ENCODE data around the gene SLC25A21.
"Not testable (repeated sequence)": the region's sequence is repeated elsewhere in the genome, so short reads cannot be mapped to it uniquely, and the experiment has no call there.

The SLC25A21 gene

DNA sequence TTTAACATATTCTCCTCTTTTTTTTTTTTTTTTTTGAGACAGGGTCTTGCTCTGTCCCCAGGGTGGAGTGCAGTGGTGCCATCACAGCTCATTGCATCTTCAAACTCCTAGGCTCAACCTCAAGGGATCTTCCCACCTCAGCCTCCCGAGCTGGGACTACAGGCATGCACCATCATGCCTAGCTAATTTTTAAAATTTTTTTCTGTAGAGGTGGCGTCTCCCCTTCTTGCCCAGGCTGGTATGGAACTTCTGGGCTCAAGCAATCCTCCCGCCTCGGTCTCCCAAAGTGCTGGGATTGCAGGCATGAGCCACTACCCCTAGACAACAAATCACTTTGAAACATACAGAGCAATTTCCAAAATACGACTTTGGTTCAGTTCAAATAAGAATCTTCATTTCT, 355.9 kb downstream of the SLC25A21 start:
- H3K9me3 ChIP-seq (ENCODE audit: control insufficient read depth in 2 of 2, low read length in 2 of 2): no peaks in the 10 kb centered on the region
- H3K27me3 ChIP-seq (ENCODE audit: control insufficient read depth in 1 of 2, insufficient read depth in 2 of 2, low read length in 2 of 2): no peaks in the 10 kb centered on the region
- no peak overlapping the region for H3K9ac ChIP-seq (ENCODE audit: low read length in 2 of 2)
- no peak overlapping the region for H3K4me3 ChIP-seq (ENCODE audit: low read length in 2 of 2)
- no peaks in the 10 kb centered on the region for H3K36me3 ChIP-seq (ENCODE audit: control insufficient read depth in 2 of 2, insufficient read depth in 2 of 2, low read length in 2 of 2)
- H3K27ac ChIP-seq (ENCODE audit: low read length): no peak overlapping the region
- H3K4me1 ChIP-seq (ENCODE audit: control insufficient read depth, insufficient read depth, low read length): no peaks in the 10 kb centered on the region

DNA sequence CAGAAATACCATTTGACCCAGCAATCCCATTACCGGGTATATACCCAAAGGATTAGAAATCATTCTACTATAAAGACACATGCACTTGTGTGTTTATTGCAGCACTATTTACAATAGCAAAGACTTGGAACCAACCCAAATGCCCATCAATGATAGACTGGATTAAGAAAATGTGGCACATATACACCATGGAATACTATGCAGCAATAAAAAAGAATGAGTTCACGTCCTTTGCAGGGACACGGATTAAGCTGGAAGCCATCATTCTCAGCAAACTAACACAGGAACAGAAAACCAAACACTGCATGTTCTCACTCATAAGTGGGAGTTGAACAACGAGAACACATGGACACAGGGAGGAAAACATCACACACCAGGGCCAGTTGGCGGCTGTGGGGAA, 357.6 kb downstream of the SLC25A21 start:
- H3K4me1 ChIP-seq (ENCODE audit: control insufficient read depth, insufficient read depth, low read length); H3K36me3 ChIP-seq (ENCODE audit: control insufficient read depth in 2 of 2, insufficient read depth in 2 of 2, low read length in 2 of 2); H3K27ac ChIP-seq (ENCODE audit: low read length); H3K4me3 ChIP-seq (ENCODE audit: low read length in 2 of 2); H3K9ac ChIP-seq (ENCODE audit: low read length in 2 of 2); H3K27me3 ChIP-seq (ENCODE audit: control insufficient read depth in 1 of 2, insufficient read depth in 2 of 2, low read length in 2 of 2); H3K9me3 ChIP-seq (ENCODE audit: control insufficient read depth in 2 of 2, low read length in 2 of 2): not testable (repeated sequence)

GRCh38 chr14:36810209-36810608, 362.2 kb downstream of the SLC25A21 start:
- Histone ChIP-seq H3K36me3 (ENCODE audit: control insufficient read depth in 2 of 2, insufficient read depth in 2 of 2, low read length in 2 of 2) (no peaks in the 10 kb centered on the region), H3K27ac (ENCODE audit: low read length) (no peak overlapping the region), H3K27me3 (ENCODE audit: control insufficient read depth in 1 of 2, insufficient read depth in 2 of 2, low read length in 2 of 2) (no peaks in the 10 kb centered on the region), H3K4me3 (ENCODE audit: low read length in 2 of 2) (no peak overlapping the region), H3K9ac (ENCODE audit: low read length in 2 of 2) (no peak overlapping the region), H3K4me1 (ENCODE audit: control insufficient read depth, insufficient read depth, low read length) (no peaks in the 10 kb centered on the region), H3K9me3 (ENCODE audit: control insufficient read depth in 2 of 2, low read length in 2 of 2) (no peaks in the 10 kb centered on the region)

DNA sequence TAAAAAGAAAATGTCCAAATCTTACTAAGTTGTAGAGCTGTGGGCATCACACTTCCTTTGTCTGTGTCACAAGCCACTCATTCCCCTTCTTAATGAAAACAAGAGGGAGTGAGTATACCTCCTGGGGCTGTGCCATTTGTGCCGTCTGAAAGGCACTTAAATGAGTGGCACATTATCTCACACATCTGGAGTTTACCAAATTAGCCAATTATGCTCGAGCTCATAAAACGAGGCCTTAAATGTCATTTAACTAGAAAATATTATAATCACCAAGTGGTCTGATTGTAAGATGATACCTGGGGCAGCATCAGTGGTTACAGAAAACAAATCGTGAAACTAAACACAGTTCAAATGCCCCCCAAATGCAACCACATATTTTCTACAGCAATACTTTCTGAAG, 364.7 kb downstream of the SLC25A21 start:
- Histone ChIP-seq H3K9me3 (ENCODE audit: control insufficient read depth in 2 of 2, low read length in 2 of 2) (no peaks in the 10 kb centered on the region), H3K27me3 (ENCODE audit: control insufficient read depth in 1 of 2, insufficient read depth in 2 of 2, low read length in 2 of 2) (no peaks in the 10 kb centered on the region), H3K27ac (ENCODE audit: low read length) (no peak overlapping the region), H3K4me3 (ENCODE audit: low read length in 2 of 2) (no peak overlapping the region), H3K36me3 (ENCODE audit: control insufficient read depth in 2 of 2, insufficient read depth in 2 of 2, low read length in 2 of 2) (no peaks in the 10 kb centered on the region), H3K9ac (ENCODE audit: low read length in 2 of 2) (no peak overlapping the region), H3K4me1 (ENCODE audit: control insufficient read depth, insufficient read depth, low read length) (no peaks in the 10 kb centered on the region)

GRCh38 chr14:36805131-36805559, 367.3 kb downstream of the SLC25A21 start:
- Histone ChIP-seq H3K9ac (ENCODE audit: low read length in 2 of 2) (no peak overlapping the region), H3K4me3 (ENCODE audit: low read length in 2 of 2) (no peak overlapping the region), H3K4me1 (ENCODE audit: control insufficient read depth, insufficient read depth, low read length) (no peaks in the 10 kb centered on the region), H3K27me3 (ENCODE audit: control insufficient read depth in 1 of 2, insufficient read depth in 2 of 2, low read length in 2 of 2) (no peaks in the 10 kb centered on the region), H3K9me3 (ENCODE audit: control insufficient read depth in 2 of 2, low read length in 2 of 2) (no peaks in the 10 kb centered on the region), H3K27ac (ENCODE audit: low read length) (no peak overlapping the region), H3K36me3 (ENCODE audit: control insufficient read depth in 2 of 2, insufficient read depth in 2 of 2, low read length in 2 of 2) (no peaks in the 10 kb centered on the region)

GRCh38 chr14:36797634-36798033, 374.8 kb downstream of the SLC25A21 start:
- Histone ChIP-seq H3K4me3 (ENCODE audit: low read length in 2 of 2) (no peak overlapping the region), H3K4me1 (ENCODE audit: control insufficient read depth, insufficient read depth, low read length) (no peaks in the 10 kb centered on the region), H3K27me3 (ENCODE audit: control insufficient read depth in 1 of 2, insufficient read depth in 2 of 2, low read length in 2 of 2) (no peaks in the 10 kb centered on the region)

GRCh38 chr14:36791402-36791801, 381.0 kb downstream of the SLC25A21 start:
- Histone ChIP-seq H3K9me3 (ENCODE audit: control insufficient read depth in 2 of 2, low read length in 2 of 2) (no peaks in the 10 kb centered on the region), H3K9ac (ENCODE audit: low read length in 2 of 2) (no peak overlapping the region), H3K4me1 (ENCODE audit: control insufficient read depth, insufficient read depth, low read length) (no peaks in the 10 kb centered on the region), H3K27me3 (ENCODE audit: control insufficient read depth in 1 of 2, insufficient read depth in 2 of 2, low read length in 2 of 2) (no peaks in the 10 kb centered on the region), H3K27ac (ENCODE audit: low read length) (no peak overlapping the region), H3K36me3 (ENCODE audit: control insufficient read depth in 2 of 2, insufficient read depth in 2 of 2, low read length in 2 of 2) (no peaks in the 10 kb centered on the region), H3K4me3 (ENCODE audit: low read length in 2 of 2) (no peak overlapping the region)

More at GRCh38 chr14:36797634-36798033, 374.8 kb downstream of the SLC25A21 start:
- no peaks in the 10 kb centered on the region for H3K9me3 ChIP-seq (ENCODE audit: control insufficient read depth in 2 of 2, low read length in 2 of 2)
- H3K9ac ChIP-seq (ENCODE audit: low read length in 2 of 2): no peak overlapping the region
- H3K36me3 ChIP-seq (ENCODE audit: control insufficient read depth in 2 of 2, insufficient read depth in 2 of 2, low read length in 2 of 2): no peaks in the 10 kb centered on the region
- no peak overlapping the region for H3K27ac ChIP-seq (ENCODE audit: low read length)

- Histone ChIP-seq H3K4me3 (ENCODE audit: low read length in 2 of 2) (no peak overlapping the region), H3K4me1 (ENCODE audit: control insufficient read depth, insufficient read depth, low read length) (no peaks in the 10 kb centered on the region), H3K27me3 (ENCODE audit: control insufficient read depth in 1 of 2, insufficient read depth in 2 of 2, low read length in 2 of 2) (no peaks in the 10 kb centered on the region), H3K27ac (ENCODE audit: low read length) (no peak overlapping the region), H3K36me3 (ENCODE audit: control insufficient read depth in 2 of 2, insufficient read depth in 2 of 2, low read length in 2 of 2) (no peaks in the 10 kb centered on the region), H3K9ac (ENCODE audit: low read length in 2 of 2) (no peak overlapping the region), H3K9me3 (ENCODE audit: control insufficient read depth in 2 of 2, low read length in 2 of 2) (peaks cover 2 to 3% of the 10 kb centered on the region in 2 donors)
Observed at GRCh38 chr14:36785511-36785910, 386.9 kb downstream of the SLC25A21 start.

DNA sequence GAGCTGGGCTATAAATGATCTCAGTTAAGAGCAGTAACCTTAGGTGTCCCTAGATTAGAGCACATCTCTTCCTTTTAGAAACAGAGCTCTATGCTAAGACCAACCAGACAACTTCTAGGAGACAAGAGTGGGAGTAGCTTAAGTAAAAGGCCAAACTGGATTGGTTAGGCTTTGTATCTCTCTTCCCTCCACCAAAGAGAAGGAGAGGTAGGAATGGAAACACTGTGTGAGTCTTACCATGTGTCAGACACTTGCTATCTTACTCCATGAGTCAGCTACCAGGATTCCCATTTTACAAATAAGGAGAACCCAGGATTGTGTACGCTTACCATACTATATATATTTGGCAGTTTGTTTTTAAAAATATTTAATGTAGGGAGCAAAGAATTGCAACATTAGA, 387.9 kb downstream of the SLC25A21 start:
- no peak overlapping the region for H3K27ac ChIP-seq (ENCODE audit: low read length)
- H3K4me3 ChIP-seq (ENCODE audit: low read length in 2 of 2): no peak overlapping the region
- H3K27me3 ChIP-seq (ENCODE audit: control insufficient read depth in 1 of 2, insufficient read depth in 2 of 2, low read length in 2 of 2): no peaks in the 10 kb centered on the region
- no peaks in the 10 kb centered on the region for H3K36me3 ChIP-seq (ENCODE audit: control insufficient read depth in 2 of 2, insufficient read depth in 2 of 2, low read length in 2 of 2)
- H3K9ac ChIP-seq (ENCODE audit: low read length in 2 of 2): no peak overlapping the region
- peaks cover 2 to 3% of the 10 kb centered on the region in 2 donors for H3K9me3 ChIP-seq (ENCODE audit: control insufficient read depth in 2 of 2, low read length in 2 of 2)
- H3K4me1 ChIP-seq (ENCODE audit: control insufficient read depth, insufficient read depth, low read length): no peaks in the 10 kb centered on the region

DNA sequence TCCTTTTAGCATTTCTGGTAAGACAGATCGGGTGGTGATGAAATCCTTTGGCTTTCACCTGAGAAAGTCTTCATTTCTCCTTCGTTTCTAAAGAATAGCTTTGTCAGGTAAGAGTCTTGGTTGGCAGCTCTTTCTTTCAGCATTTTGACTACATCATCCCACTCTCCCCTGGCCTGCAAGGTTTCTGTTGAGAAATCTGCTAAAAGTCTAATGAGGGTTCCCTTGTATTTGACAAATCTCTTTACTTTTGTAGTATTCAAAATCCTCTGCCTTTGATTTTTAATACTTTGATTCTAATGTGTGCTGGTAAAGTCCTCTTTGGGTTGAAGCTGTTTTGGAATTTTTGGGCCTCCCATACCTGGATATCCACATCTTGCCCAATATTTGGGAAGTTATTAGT, 390.5 kb downstream of the SLC25A21 start:
- H3K9ac ChIP-seq (ENCODE audit: low read length in 2 of 2): no peak overlapping the region
- no peak overlapping the region for H3K27ac ChIP-seq (ENCODE audit: low read length)
- no peaks in the 10 kb centered on the region for H3K4me1 ChIP-seq (ENCODE audit: control insufficient read depth, insufficient read depth, low read length)
- H3K4me3 ChIP-seq (ENCODE audit: low read length in 2 of 2): no peak overlapping the region
- H3K9me3 ChIP-seq (ENCODE audit: control insufficient read depth in 2 of 2, low read length in 2 of 2): peaks cover 2 to 3% of the 10 kb centered on the region in 2 donors
- H3K27me3 ChIP-seq (ENCODE audit: control insufficient read depth in 1 of 2, insufficient read depth in 2 of 2, low read length in 2 of 2): no peaks in the 10 kb centered on the region
- H3K36me3 ChIP-seq (ENCODE audit: control insufficient read depth in 2 of 2, insufficient read depth in 2 of 2, low read length in 2 of 2): no peaks in the 10 kb centered on the region

DNA sequence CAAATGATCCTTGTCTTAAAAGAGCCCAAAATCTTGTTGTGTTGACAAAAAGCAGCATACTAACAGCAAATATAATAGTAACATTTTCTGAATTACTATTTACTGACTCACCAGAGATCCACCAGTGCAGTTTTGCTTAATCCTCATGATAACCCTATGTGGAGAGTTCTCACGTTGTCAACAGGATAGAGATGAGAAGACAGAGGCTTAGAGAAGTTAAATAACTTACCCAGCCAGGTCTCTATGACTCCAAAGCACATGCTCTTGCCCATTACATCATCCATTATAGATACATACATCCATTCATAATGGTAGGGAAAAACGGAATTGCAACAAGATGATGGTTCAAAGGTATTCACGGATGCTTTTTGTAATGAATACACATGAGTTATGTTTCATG, 398.8 kb downstream of the SLC25A21 start:
- Histone ChIP-seq H3K9ac (ENCODE audit: low read length in 2 of 2) (no peak overlapping the region), H3K27ac (ENCODE audit: low read length) (no peak overlapping the region), H3K9me3 (ENCODE audit: control insufficient read depth in 2 of 2, low read length in 2 of 2) (no peaks in the 10 kb centered on the region), H3K36me3 (ENCODE audit: control insufficient read depth in 2 of 2, insufficient read depth in 2 of 2, low read length in 2 of 2) (no peaks in the 10 kb centered on the region), H3K4me1 (ENCODE audit: control insufficient read depth, insufficient read depth, low read length) (no peaks in the 10 kb centered on the region), H3K4me3 (ENCODE audit: low read length in 2 of 2) (no peak overlapping the region), H3K27me3 (ENCODE audit: control insufficient read depth in 1 of 2, insufficient read depth in 2 of 2, low read length in 2 of 2) (no peaks in the 10 kb centered on the region)

Measured in stomach smooth muscle (tissue), 2 donors.